Islet of Langerhans (tissue), 1 donor: ENCODE results near the gene SRMS.

Experiments
- FAIRE-seq: peaks from one replicate; lab custom pipeline; 2011; peaks lifted over from hg19 to GRCh38; lab: Jason Lieb, UNC

SRMS gene

GRCh38 chr20:63537525-63538203, 9.9 kb downstream of the SRMS start:
- no peak for FAIRE-seq

- no peak for FAIRE-seq
Observed at GRCh38 chr20:63536997-63537524, 10.5 kb downstream of the SRMS start, which contains the start of gene PTK6. Gene PTK6 (minus strand): TSS chr20:63537376. CDS start chr20:63537314, 62 bp downstream.

- no peak for FAIRE-seq
Observed at GRCh38 chr20:63536241-63536977, 11.1 kb downstream of the SRMS start.

DNA sequence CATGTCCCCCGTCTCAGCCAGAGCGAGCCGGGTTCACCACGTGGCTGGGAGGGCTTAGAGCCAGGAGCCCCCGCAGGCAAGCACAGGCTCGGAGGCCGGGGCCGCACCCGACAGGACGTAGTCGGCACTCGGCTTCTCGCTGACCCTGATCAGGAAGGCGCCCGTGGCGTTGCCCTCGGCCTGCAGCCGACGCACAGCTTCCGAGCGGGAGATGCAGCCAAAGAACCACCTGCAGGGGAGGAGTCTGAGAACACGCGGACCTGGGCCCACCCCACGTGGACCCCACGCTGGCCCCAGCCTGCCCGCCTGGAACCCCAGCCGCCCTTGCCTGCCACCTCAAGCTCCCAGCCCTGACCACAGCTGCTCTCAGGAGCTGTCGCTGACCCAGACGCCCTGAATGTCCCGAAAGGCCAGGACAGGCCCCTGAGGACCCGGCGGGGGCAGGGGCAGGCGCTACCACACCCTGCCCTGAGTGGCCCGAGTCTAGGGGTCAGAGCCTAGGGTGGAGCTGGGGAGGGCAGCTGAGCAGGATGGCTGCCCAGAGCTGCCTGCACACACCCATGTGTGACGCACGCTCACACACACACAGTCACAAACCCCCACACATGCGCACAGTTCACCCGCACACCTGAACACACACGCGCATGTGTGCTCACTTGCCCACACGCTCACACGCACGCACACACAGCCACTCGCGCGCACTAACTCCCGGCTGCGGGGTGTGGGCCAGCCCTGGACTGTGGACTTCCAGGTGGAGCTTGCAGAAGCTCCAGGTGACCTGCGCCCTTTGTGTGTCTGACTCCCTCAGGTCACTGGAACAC, 12.5 kb downstream of the SRMS start:
- FAIRE-seq = no peak

DNA sequence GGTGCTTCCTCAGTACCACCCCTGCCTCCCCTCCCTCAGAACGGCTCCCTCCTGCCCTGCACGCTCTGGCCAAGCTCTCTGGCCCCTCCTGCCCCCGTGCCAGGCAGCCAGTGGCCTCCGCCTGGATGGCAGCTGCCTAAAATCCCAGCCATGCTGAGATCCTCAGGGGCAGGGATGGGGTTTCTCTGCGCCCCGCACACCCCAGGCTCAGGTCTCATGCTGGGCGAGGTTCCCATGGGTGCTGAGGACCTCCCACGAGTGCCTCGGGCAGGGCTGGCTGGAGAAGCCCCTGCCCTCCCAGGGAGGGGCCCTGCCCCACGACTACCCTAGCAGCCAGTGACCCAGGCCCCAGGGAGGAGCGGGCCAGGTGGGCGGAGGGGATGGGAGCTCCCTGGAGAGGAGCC, 13.1 kb downstream of the SRMS start:
- no peak for FAIRE-seq

GRCh38 chr20:63533871-63534393, 13.6 kb downstream of the SRMS start:
- no peak for FAIRE-seq

GRCh38 chr20:63533388-63533787, 14.2 kb downstream of the SRMS start:
- FAIRE-seq = no peak

- FAIRE-seq = no peak
Observed at GRCh38 chr20:63532449-63532971, 15.0 kb downstream of the SRMS start.

- no peak for FAIRE-seq
Observed at GRCh38 chr20:63531686-63532448, 15.7 kb downstream of the SRMS start.

DNA sequence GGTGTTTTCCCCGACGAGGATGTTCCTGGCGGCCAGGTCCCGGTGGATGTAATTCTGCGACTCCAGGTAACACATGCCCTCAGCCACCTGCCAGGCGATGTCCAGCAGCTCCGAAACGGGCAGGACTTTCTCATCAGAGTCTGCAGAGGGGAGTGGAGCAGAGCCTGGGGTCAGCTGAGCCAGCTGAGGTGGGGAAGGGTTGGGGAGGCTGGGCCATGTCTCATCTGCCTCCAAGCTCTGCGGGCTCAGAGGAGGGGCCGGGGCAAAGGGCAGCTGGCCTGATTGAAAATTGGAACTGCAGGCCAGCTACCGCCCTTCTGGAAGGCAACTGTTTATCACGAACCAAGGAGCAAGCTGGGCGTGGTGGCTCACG, 16.8 kb downstream of the SRMS start:
- FAIRE-seq = no peak

DNA sequence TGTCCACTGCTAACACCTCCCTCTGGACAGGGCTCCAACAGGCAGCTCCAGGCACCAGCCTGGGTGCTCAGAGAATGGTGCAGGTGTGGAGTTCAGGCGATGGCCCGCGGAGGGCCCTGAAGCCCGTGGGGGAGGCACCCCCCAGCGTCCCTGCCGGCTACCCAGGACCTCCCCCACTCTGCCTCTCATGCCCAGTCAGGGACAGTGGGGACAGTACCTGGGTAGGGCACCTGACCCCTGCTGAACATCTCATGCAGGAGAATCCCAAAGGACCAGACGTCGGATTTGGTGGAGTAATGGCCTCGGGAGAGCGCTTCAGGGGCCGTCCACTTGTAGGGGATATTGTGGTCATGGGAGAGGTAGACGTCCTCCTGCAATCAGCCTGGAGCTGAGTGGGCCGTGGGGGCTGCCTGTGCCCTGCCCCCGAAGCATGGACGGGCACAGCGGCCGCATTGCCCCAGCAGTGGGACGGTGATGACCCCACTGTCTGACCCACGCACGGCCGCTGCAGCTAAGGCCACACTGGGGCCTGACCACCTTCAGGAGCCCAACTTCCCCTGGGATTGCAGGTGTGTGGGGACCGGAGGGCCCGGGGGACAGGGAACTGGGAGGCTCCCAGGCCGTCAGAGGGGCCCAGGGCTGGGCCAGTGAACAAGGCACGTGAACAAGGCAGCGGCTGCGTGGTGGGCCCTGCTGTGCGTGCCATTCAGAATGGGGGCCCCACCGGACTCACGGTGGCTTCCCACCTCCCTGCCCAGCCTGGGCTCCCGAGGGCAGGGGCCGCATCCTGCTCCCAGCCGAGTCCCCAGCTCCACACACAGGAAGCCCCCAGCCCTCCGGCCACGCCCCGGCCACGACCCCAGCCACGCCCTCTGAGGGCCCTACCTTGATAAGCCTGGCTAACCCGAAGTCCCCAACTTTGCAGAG, 17.4 kb downstream of the SRMS start:
- no peak for FAIRE-seq

GRCh38 chr20:63529180-63529860, 18.2 kb downstream of the SRMS start:
- FAIRE-seq = no peak

DNA sequence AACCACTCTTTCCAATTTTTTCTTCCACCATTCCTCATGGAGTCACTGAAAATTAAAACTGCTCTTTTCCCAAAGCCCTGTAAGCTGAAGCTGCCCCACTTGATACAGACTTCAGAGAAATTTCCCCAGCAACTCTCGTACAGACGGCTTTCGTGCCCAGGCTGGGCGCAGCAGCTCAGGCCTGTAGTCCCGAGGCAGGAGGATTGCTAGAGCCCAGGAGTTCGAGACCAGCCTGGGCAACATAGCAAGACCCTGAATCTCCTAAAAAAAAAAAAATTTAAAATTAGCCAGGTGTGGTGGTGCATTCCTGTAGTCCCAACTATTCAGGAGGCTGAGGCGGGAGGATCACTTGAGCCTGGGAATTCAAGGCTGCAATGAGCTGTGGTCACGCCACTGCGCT, 20.4 kb downstream of the SRMS start:
- FAIRE-seq = no peak

GRCh38 chr20:63525971-63526370, 21.6 kb downstream of the SRMS start:
- no peak for FAIRE-seq

GRCh38 chr20:63525185-63525584, 22.4 kb downstream of the SRMS start:
- no peak for FAIRE-seq

GRCh38 chr20:63522981-63523611, 24.5 kb downstream of the SRMS start:
- FAIRE-seq = no peak

- no peak for FAIRE-seq
Observed at GRCh38 chr20:63522091-63522868, 25.3 kb downstream of the SRMS start.

DNA sequence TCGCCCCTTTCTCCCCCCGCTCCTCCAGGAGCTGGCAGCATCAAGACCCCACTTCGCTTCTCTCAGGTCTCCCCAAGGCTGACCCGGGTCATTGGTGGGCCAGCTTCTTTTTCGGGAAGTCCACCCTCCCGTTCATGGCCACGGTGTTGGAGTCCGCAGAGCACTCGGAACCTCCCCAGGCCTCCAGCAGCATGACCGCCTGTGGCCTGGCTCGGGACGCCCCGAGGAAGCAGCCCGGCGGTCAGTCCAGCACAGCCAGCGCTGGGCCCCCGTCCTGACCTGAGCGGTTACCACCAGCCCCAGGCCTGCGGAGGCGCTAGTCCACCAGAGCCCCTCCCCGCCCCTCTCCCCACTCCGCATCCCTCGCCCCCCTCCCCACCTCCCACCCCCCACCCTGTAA, 25.9 kb downstream of the SRMS start:
- no peak for FAIRE-seq
